ENCODE results near the gene ATF6.
A peak's percentile ranks its signal among the peaks of the same experiment; 100 is the strongest.

ATF6 gene

GRCh38 chr1:161899091-161899490, 133.0 kb downstream of the ATF6 start:
- TF ChIP-seq, protein P1, sequence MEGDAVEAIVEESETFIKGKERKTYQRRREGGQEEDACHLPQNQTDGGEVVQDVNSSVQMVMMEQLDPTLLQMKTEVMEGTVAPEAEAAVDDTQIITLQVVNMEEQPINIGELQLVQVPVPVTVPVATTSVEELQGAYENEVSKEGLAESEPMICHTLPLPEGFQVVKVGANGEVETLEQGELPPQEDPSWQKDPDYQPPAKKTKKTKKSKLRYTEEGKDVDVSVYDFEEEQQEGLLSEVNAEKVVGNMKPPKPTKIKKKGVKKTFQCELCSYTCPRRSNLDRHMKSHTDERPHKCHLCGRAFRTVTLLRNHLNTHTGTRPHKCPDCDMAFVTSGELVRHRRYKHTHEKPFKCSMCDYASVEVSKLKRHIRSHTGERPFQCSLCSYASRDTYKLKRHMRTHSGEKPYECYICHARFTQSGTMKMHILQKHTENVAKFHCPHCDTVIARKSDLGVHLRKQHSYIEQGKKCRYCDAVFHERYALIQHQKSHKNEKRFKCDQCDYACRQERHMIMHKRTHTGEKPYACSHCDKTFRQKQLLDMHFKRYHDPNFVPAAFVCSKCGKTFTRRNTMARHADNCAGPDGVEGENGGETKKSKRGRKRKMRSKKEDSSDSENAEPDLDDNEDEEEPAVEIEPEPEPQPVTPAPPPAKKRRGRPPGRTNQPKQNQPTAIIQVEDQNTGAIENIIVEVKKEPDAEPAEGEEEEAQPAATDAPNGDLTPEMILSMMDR (IDR thresholded peaks at IDR 0.05; ENCODE audit: low read depth, low read length) = no peak
- H3K4me3 ChIP-seq (ENCODE audit: low read depth, low read length) = no peak overlapping the region
- no peak for DNase-seq (ENCODE audit: low read depth, low spot score)
- in situ Hi-C loops (cut with HindIII; ENCODE audit: low sequenced_read_pairs) = no loop called here

GRCh38 chr1:161900160-161900559, 134.0 kb downstream of the ATF6 start:
- in situ Hi-C loops (cut with HindIII; ENCODE audit: low sequenced_read_pairs) = no loop called here

GRCh38 chr1:161902182-161902581, 136.1 kb downstream of the ATF6 start:
- TF ChIP-seq, protein P1 (IDR thresholded peaks at IDR 0.05; ENCODE audit: low read depth, low read length) = no peak
- no peak for DNase-seq (ENCODE audit: low read depth, low spot score)
- no peak overlapping the region for H3K4me3 ChIP-seq (ENCODE audit: low read depth, low read length)
- in situ Hi-C loops (cut with HindIII; ENCODE audit: low sequenced_read_pairs) = no loop called here

More at GRCh38 chr1:161900160-161900559, 134.0 kb downstream of the ATF6 start:
- no peak overlapping the region for H3K4me3 ChIP-seq (ENCODE audit: low read depth, low read length)
- DNase-seq (ENCODE audit: low read depth, low spot score) = no peak
- TF ChIP-seq, protein P1 (IDR thresholded peaks at IDR 0.05; ENCODE audit: low read depth, low read length) = no peak

- DNase-seq (ENCODE audit: low read depth, low spot score) = no peak
Observed at GRCh38 chr1:161905269-161905884, 139.3 kb downstream of the ATF6 start.

GRCh38 chr1:161907265-161907664, 141.1 kb downstream of the ATF6 start:
- DNase-seq (ENCODE audit: low read depth, low spot score) = no peak
- H3K4me3 ChIP-seq (ENCODE audit: low read depth, low read length) = no peak overlapping the region
- in situ Hi-C loops (cut with HindIII; ENCODE audit: low sequenced_read_pairs) = no loop called here
- TF ChIP-seq, protein P1 (IDR thresholded peaks at IDR 0.05; ENCODE audit: low read depth, low read length) = no peak

More at GRCh38 chr1:161905269-161905884, 139.3 kb downstream of the ATF6 start:
- H3K4me3 ChIP-seq (ENCODE audit: low read depth, low read length) = no peak overlapping the region
- TF ChIP-seq, protein P1 (IDR thresholded peaks at IDR 0.05; ENCODE audit: low read depth, low read length) = peak; percentile 38
- in situ Hi-C loops (cut with HindIII; ENCODE audit: low sequenced_read_pairs) = no loop called here

- no peak overlapping the region for H3K4me3 ChIP-seq (ENCODE audit: low read depth, low read length)
- in situ Hi-C loops (cut with HindIII; ENCODE audit: low sequenced_read_pairs) = no loop called here
- TF ChIP-seq, protein P1 (IDR thresholded peaks at IDR 0.05; ENCODE audit: low read depth, low read length) = no peak
- DNase-seq (ENCODE audit: low read depth, low spot score) = no peak
Observed at GRCh38 chr1:161908264-161908663, 142.1 kb downstream of the ATF6 start.
